Fibroblast of mammary gland (primary cell): ENCODE results near the gene USB1.

Source experiments
- DNase-seq: peaks from one replicate; pipeline ENCODE4 v3.0.0-alpha.2; 2010; ENCODE audit warnings: low read depth
- H3K4me3 ChIP-seq: 2 replicates; pipeline ENCODE4 v1.5.1; 2011; ENCODE audit warnings: low read depth, mild to moderate bottlenecking, low read length, moderate library complexity; ENCODE audit not compliant: control insufficient read depth
- TF ChIP-seq, protein P1 (sequence below): conservative IDR thresholded peaks from 2 replicates; pipeline ENCODE4 v1.5.1; 2011; ENCODE audit warnings: low read depth, low read length, inconsistent platforms; ENCODE audit not compliant: control insufficient read depth, insufficient read depth

The USB1 gene

GRCh38 chr16:58042886-58043515 is 41.8 kb downstream of the USB1 start:
- DNase-seq, result no peak
- no peak overlapping the region for H3K4me3 ChIP-seq
- TF ChIP-seq, protein P1, sequence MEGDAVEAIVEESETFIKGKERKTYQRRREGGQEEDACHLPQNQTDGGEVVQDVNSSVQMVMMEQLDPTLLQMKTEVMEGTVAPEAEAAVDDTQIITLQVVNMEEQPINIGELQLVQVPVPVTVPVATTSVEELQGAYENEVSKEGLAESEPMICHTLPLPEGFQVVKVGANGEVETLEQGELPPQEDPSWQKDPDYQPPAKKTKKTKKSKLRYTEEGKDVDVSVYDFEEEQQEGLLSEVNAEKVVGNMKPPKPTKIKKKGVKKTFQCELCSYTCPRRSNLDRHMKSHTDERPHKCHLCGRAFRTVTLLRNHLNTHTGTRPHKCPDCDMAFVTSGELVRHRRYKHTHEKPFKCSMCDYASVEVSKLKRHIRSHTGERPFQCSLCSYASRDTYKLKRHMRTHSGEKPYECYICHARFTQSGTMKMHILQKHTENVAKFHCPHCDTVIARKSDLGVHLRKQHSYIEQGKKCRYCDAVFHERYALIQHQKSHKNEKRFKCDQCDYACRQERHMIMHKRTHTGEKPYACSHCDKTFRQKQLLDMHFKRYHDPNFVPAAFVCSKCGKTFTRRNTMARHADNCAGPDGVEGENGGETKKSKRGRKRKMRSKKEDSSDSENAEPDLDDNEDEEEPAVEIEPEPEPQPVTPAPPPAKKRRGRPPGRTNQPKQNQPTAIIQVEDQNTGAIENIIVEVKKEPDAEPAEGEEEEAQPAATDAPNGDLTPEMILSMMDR, result no peak

DNA sequence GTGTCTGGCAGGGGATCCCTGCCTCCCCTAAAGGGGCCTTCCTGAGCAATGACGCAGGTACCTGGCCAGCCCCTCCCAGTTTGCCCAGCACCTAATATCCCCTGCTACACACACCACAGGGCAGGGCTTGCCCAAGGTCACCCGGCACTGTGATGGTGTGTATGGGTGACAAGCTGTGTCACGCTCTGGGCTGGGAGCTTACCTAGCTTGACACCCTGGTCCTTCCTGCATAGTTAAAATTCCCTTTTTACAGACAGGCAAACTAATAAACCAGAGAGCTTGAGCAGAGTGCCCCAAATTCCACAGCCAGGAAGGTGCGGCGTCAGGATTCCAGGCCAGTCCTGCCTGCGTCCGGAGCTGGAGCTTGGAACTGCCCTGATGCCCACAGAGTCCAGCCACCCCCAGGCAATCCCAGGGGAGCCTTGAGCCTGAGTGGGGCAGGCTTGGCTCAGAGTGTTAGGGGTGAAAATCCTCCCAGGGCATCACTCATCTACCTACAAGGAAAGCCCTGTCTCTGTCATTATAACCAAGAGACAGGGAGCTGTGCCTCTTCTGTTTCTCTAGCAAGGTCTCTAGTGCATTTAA is 42.5 kb downstream of the USB1 start:
- TF ChIP-seq, protein P1, result no peak
- no peak for DNase-seq
- no peak overlapping the region for H3K4me3 ChIP-seq

DNA sequence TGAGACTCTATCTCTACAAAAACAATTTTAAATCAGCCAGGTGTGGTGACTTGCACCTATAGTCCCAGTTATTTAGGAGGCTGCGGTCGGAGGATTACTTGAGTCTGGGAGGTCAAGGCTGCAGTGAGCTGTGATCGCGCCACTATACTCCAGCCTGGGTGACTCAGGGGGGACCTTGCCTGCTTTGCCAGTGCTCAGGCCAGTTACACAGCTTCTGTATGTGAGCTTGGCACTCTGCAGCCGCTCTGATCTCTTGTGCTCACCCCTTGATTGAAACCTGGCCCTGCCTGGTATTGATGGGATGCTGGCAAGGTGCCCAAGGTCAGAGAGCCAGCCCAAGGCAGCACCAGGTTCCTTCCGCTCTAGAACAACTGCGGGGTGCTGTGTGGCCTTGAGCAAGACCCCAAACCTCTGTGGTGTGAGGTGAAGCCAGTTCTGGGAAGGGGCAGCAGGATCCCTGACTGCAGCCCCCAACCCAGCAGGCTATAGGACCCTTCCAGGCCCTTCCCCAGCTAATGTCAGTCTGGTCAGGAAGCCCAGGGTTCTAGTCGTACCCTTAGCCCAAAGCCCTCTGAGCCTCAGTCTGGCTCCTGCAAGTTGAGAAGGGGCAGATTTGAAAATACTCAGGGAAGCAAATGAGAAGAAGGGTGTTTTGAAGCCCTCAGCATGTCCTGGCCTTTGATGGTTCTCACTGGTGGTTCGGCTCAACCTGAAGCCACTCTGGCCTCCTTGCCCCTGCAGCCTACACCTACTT is 43.2 kb downstream of the USB1 start:
- TF ChIP-seq, protein P1, result no peak
- no peak overlapping the region for H3K4me3 ChIP-seq

DNA sequence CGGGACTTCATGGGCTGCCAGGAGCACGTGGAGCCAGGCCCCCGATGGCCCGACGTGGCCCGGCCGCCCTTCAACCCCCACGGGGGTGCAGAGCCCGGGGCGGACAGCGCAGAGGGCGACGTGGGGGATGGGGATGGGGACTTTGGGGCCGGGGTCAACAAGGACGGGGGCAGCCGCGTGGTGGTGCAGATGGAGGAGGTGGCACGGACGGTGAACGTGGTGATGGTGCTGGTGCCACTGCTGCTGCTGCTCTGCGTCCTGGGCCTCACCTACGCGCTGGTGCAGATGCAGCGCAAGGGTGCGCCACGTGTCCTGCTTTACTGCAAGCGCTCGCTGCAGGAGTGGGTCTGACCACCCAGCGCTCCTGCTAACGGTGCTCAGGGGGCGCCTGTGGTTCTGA is 43.9 kb downstream of the USB1 start:
- TF ChIP-seq, protein P1, result no peak
- no peak overlapping the region for H3K4me3 ChIP-seq
- DNase-seq, result no peak

More for the DNA sequence above, 43.2 kb downstream of the USB1 start:
- no peak for DNase-seq

DNA sequence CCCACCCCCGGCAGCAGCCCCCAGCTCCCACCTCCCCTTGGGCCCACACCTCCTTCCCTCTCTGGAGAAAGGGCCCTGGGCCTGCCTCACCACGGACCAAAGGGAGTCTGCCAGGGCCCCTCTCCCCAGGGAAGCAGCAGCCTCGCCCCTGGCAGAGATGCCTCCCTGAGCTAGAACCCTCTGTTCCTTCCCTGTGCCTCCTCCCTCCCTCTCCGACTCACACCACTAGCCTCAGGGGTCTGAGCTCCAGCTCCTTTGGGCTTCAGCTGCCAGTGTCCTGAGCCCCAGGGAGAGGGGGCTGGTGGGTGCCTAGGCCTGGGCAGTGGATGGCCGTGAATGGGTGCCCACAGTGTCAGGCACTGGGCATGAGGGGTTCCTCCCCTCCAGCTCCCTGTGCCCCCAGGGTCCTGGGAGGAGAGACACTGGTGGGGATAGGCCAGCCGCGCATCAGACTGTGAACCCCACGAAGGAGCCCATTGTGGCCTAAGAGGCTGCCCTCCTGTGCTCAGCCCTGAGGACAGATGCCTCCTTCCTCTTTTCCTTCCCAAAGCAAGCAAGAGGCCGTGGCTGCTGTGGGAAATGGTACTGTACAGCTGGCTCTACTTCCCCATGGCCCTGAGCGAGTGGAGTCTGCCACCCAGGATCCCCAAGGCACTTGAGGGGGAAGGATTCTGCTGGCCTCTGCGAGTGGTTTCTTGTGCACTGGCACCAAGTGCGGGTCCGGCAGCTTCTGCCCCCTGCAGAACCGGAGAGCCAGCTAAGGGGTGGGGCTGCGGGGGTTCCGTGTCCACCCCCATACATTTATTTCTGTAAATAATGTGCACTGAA is 45.1 kb downstream of the USB1 start:
- TF ChIP-seq, protein P1, result no peak
- DNase-seq, result no peak
- no peak overlapping the region for H3K4me3 ChIP-seq

DNA sequence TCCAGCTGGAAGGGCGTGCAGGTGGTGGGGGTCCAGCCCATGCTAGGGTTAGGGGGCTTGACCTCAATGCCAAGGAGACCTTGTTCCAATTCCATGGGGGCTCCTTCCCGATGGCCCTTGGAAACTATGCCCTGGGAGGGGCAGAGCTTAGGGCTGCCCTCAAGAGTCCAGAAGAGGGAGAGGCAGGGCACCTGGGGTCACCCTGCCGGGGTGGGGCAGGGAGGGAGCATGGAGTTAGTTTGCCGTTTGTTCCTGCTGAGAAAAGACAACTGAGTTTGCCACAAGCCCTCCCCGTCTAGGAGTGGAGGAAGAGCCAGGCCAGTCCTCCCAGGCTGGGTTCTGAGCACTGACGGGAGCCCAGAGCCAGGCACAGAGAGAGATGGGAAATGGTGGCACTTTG is 45.7 kb downstream of the USB1 start:
- no peak overlapping the region for H3K4me3 ChIP-seq
- TF ChIP-seq, protein P1, result no peak
- no peak for DNase-seq
